GM23338 (cell line): Measurements from ENCODE around the gene NDUFA13.

ENCODE experiments used
- CREB1 ChIP-seq: fragments of 250-450 bp; sonication (Bioruptor Pico); IDR thresholded peaks from 2 replicates; pipeline ENCODE4 v1.5.0; 2020; ENCODE audit warnings: low read depth, mild to moderate bottlenecking, moderate library complexity
- CTCF ChIP-seq, 2 experiments: fragments of 200-600 bp in 1 of 2; sonication (generic) in 1 of 2; conservative IDR thresholded peaks; 2 replicates each; pipeline versions ENCODE4 v1.5.1 to v1.6.1; 2016 to 2017; ENCODE audit warnings: antibody characterized with exemption in 2 of 2, low read depth in 2 of 2, mild to moderate bottlenecking in 2 of 2, moderate library complexity in 1 of 2
- ETS1 ChIP-seq: IDR thresholded peaks from 2 replicates; pipeline ENCODE4 v1.6.1; 2016; ENCODE audit warnings: antibody characterized with exemption
- EZH2 ChIP-seq: fragments of 200-600 bp; sonication (generic); IDR thresholded peaks from one replicate; pipeline ENCODE4 v1.8.0; 2017; ENCODE audit warnings: antibody characterized with exemption, mild to moderate bottlenecking, low read depth; ENCODE audit not compliant: unreplicated experiment
- EZH2phosphoT487 ChIP-seq: fragments of 200-600 bp; sonication (generic); IDR thresholded peaks from one replicate; pipeline ENCODE4 v1.8.1; 2018; ENCODE audit warnings: antibody characterized with exemption; ENCODE audit not compliant: unreplicated experiment
- JUNB ChIP-seq: IDR thresholded peaks from one replicate; pipeline ENCODE4 v1.6.1; 2016; ENCODE audit warnings: antibody characterized with exemption; ENCODE audit not compliant: unreplicated experiment
- NANOG ChIP-seq: IDR thresholded peaks from 2 replicates; pipeline ENCODE4 v1.6.1; 2016; ENCODE audit warnings: antibody characterized with exemption, borderline replicate concordance
- POLR2AphosphoS5 ChIP-seq: IDR thresholded peaks from 2 replicates; pipeline ENCODE4 v1.6.1; 2016; ENCODE audit warnings: antibody characterized with exemption, low read depth
- REST ChIP-seq: IDR thresholded peaks from one replicate; pipeline ENCODE4 v1.6.1; 2018; ENCODE audit warnings: antibody characterized with exemption; ENCODE audit not compliant: unreplicated experiment
- ZNF114 ChIP-seq: fragments of 250-450 bp; sonication (Bioruptor Pico); IDR thresholded peaks from 2 replicates; pipeline ENCODE4 v1.5.0; 2020; ENCODE audit warnings: mild to moderate bottlenecking, moderate library complexity

GRCh38 chr19:19493841-19494546, 22.0 kb upstream of the NDUFA13 start:
- TF ChIP-seq CTCF (conservative IDR thresholded peaks at IDR 0.05; ENCODE audit: low read depth in 2 of 2): no peak
- no peak for TF ChIP-seq REST
- TF ChIP-seq POLR2AphosphoS5: no peak
- TF ChIP-seq EZH2: no peak
- no peak for TF ChIP-seq ETS1
- no peak for TF ChIP-seq EZH2phosphoT487
- no peak for TF ChIP-seq JUNB
- TF ChIP-seq ZNF114 (CRISPR knock-in tag): no peak
- no peak for TF ChIP-seq NANOG
- no peak for TF ChIP-seq CREB1 (CRISPR knock-in tag)
